Measurements from ENCODE around the gene TMEM131. TPM values are rescaled to one million over a fixed set of nuclear protein-coding genes. Genes with fewer than 3 reads are reported as not detected.

Gene TMEM131
- total RNA-seq, 1 donor from 2014 or later, result 31.7 TPM

- H3K27ac Mint-ChIP-seq (ENCODE audit: unreplicated experiment), result no peak overlapping the region
- peaks cover 8% of the 10 kb centered on the region for H3K4me1 Mint-ChIP-seq (ENCODE audit: unreplicated experiment)
- H3K9me3 Mint-ChIP-seq (ENCODE audit: unreplicated experiment), result no peaks in the 10 kb centered on the region
- no peak for TF ChIP-seq CTCF (IDR thresholded peaks at IDR 0.05; ENCODE audit: unreplicated experiment)
- no peak for DNase-seq (ENCODE audit: low spot score)
- H3K27me3 Mint-ChIP-seq (ENCODE audit: unreplicated experiment), result peaks cover 5% of the 10 kb centered on the region
- H3K4me3 Mint-ChIP-seq (ENCODE audit: unreplicated experiment), result no peak overlapping the region
- H3K36me3 Mint-ChIP-seq (ENCODE audit: low read depth, unreplicated experiment), result peaks cover 38% of the 10 kb centered on the region
Observed at GRCh38 chr2:97731274-97732020, 264.3 kb downstream of the TMEM131 start.

GRCh38 chr2:97730245-97730644, 265.5 kb downstream of the TMEM131 start:
- TF ChIP-seq CTCF (IDR thresholded peaks at IDR 0.05; ENCODE audit: unreplicated experiment), result no peak
- Mint-ChIP-seq H3K27ac (ENCODE audit: unreplicated experiment) (no peak overlapping the region), H3K9me3 (ENCODE audit: unreplicated experiment) (no peaks in the 10 kb centered on the region), H3K27me3 (ENCODE audit: unreplicated experiment) (peaks cover 2% of the 10 kb centered on the region), H3K4me3 (ENCODE audit: unreplicated experiment) (no peak overlapping the region), H3K36me3 (ENCODE audit: low read depth, unreplicated experiment) (peaks cover 40% of the 10 kb centered on the region), H3K4me1 (ENCODE audit: unreplicated experiment) (peaks cover 19% of the 10 kb centered on the region)
- no peak for DNase-seq (ENCODE audit: low spot score)

- Mint-ChIP-seq H3K4me3 (ENCODE audit: unreplicated experiment) (no peak overlapping the region), H3K4me1 (ENCODE audit: unreplicated experiment) (peaks cover 21% of the 10 kb centered on the region), H3K9me3 (ENCODE audit: unreplicated experiment) (no peaks in the 10 kb centered on the region), H3K27me3 (ENCODE audit: unreplicated experiment) (peaks cover 3% of the 10 kb centered on the region), H3K36me3 (ENCODE audit: low read depth, unreplicated experiment) (peaks cover 38% of the 10 kb centered on the region), H3K27ac (ENCODE audit: unreplicated experiment) (peak overlapping the region; percentile 58)
- no peak for TF ChIP-seq CTCF (IDR thresholded peaks at IDR 0.05; ENCODE audit: unreplicated experiment)
- no peak for DNase-seq (ENCODE audit: low spot score)
Observed at GRCh38 chr2:97728091-97728731, 267.5 kb downstream of the TMEM131 start.

GRCh38 chr2:97727296-97727695, 268.5 kb downstream of the TMEM131 start:
- H3K4me3 Mint-ChIP-seq (ENCODE audit: unreplicated experiment), result peak overlapping the region; percentile 34
- no peaks in the 10 kb centered on the region for H3K9me3 Mint-ChIP-seq (ENCODE audit: unreplicated experiment)
- H3K36me3 Mint-ChIP-seq (ENCODE audit: low read depth, unreplicated experiment), result peaks cover 38% of the 10 kb centered on the region
- no peak for DNase-seq (ENCODE audit: low spot score)
- peaks cover 3% of the 10 kb centered on the region for H3K27me3 Mint-ChIP-seq (ENCODE audit: unreplicated experiment)
- TF ChIP-seq CTCF (IDR thresholded peaks at IDR 0.05; ENCODE audit: unreplicated experiment), result no peak
- H3K4me1 Mint-ChIP-seq (ENCODE audit: unreplicated experiment), result peaks cover 21% of the 10 kb centered on the region
- no peak overlapping the region for H3K27ac Mint-ChIP-seq (ENCODE audit: unreplicated experiment)
